Right lobe of liver (tissue), 6 donors: Measurements from ENCODE around the gene PROCA1. TPM values are rescaled to one million over a fixed set of nuclear protein-coding genes. Genes with fewer than 3 reads are reported as not detected.
"Not testable (repeated sequence)": the region's sequence is repeated elsewhere in the genome, so short reads cannot be mapped to it uniquely, and the experiment has no call there.

Experiments
- ATAC-seq, 4 donors: fragments of 200-7000 bp; cut with Tn5 transposase; one replicate each; pipeline ENCODE4 v1.9.1; 2020; ENCODE audit warnings: mild to moderate bottlenecking in 4 of 4, moderate library complexity in 4 of 4
- DNase-seq, 3 donors: peaks; one replicate each; pipeline ENCODE4 v3.0.0-alpha.2; 2020
- H3K27ac ChIP-seq, 3 donors: fragments of 200-600 bp; one replicate each; pipeline ENCODE4 v1.8.0; 2022
- H3K27me3 ChIP-seq, 2 donors: fragments of 200-600 bp; one replicate each; pipeline ENCODE4 v1.8.0; 2022
- H3K36me3 ChIP-seq, 4 donors: fragments of 200-600 bp; sonication (generic) in 1 of 4; one replicate each; pipeline versions ENCODE4 v1.5.1 to v1.8.0; 2017 to 2022; ENCODE audit warnings: control low read depth in 1 of 4
- H3K4me1 ChIP-seq, 4 donors: fragments of 200-600 bp; sonication (generic) in 1 of 4; one replicate each; pipeline versions ENCODE4 v1.5.1 to v1.8.0; 2017 to 2022; ENCODE audit warnings: control low read depth in 1 of 4
- H3K4me3 ChIP-seq, 3 donors: fragments of 200-600 bp; one replicate each; pipeline ENCODE4 v1.8.0; 2022
- H3K9me3 ChIP-seq, 4 donors: fragments of 200-600 bp; sonication (generic) in 1 of 4; one replicate each; pipeline versions ENCODE4 v1.5.1 to v1.8.0; 2017 to 2022; ENCODE audit warnings: control low read depth in 1 of 4
- CTCF ChIP-seq, 4 donors: fragments of 200-600 bp in 3 of 4; fragments of 450-650 bp in 1 of 4; IDR thresholded peaks; one replicate each; pipeline versions ENCODE4 v1.5.1 to v1.8.0; 2016 to 2022; ENCODE audit warnings: antibody characterized with exemption in 4 of 4, mild to moderate bottlenecking in 2 of 4
- POLR2A ChIP-seq: fragments of 450-650 bp; IDR thresholded peaks from one replicate; pipeline ENCODE4 v1.6.1; 2017; ENCODE audit warnings: antibody characterized with exemption, mild to moderate bottlenecking
- WGBS: methylation state at CpG from one replicate; pipeline ENCODE4 v1.1.6; 2018; ENCODE audit warnings: low coverage, low lambda C conversion rate; ENCODE audit not compliant: insufficient coverage; ENCODE audit errors: missing lambda C conversion rate; 5-methylcytosine and 5-hydroxymethylcytosine counted together
- intact Hi-C, 2 donors: fragments of 100-400 bp; cut with DNase I; formaldehyde crosslinking; loops; one replicate each; pipeline versions ENCODE4 v1.11.2 to v1.14.1; 2022
- total RNA-seq, 6 experiments: library from RNA; depleted of rRNA in 2 of 6; stranded (reverse); fragments of >200 nt in 2 of 6; fragmentation: NEBNext Ultra II Directional in 3 of 6; extraction: Animal tissue kit (Norgen Biotek cat#: 25700) in 3 of 6; gene quantifications; one replicate each; pipeline versions ENCODE4 v1.1.0 to v1.2.4, GENCODE V29; 2016 to 2023
- donor health status: DM: no; HTN: yes; CAD: no.
- donor health status: DM: no; HTN: no; CAD: no.
- donor health status: DM: no; HTN: no; CAD: no.
- donor health status: DM: no; HTN: yes; CAD: no.
- donor health status: DM: no; HTN: yes; CAD: no.

The PROCA1 gene
- total RNA-seq, 6 experiments from 2014 or later: 0.18 to 0.97 (median 0.54) TPM; not detected in 1

GRCh38 chr17:28737770-28738679 is 26.3 kb upstream of the PROCA1 start:
- intact Hi-C loops: no loop called here

DNA sequence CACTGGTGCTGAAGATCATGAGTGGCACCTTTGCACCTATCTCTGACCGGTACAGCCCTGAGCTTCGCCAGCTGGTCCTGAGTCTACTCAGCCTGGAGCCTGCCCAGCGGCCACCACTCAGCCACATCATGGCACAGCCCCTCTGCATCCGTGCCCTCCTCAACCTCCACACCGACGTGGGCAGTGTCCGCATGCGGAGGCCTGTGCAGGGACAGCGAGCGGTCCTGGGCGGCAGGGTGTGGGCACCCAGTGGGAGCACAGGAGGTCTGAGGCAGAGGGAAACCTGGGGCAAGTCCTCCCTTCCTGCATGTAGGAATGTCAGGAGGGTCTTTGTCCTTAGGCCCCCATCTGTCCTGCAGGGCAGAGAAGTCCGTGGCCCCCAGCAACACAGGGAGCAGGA is 25.6 kb upstream of the PROCA1 start:
- H3K27me3 ChIP-seq: no peaks in the 10 kb centered on the region
- TF ChIP-seq POLR2A: no peak
- no peak for TF ChIP-seq CTCF (IDR thresholded peaks at IDR 0.05)
- intact Hi-C loops: no loop called here
- WGBS: no CpG with 5 or more reads among the region's 12 CpGs
- H3K4me1 ChIP-seq: no peaks in the 10 kb centered on the region
- no peaks in the 10 kb centered on the region for H3K36me3 ChIP-seq
- DNase-seq: no peak
- no peak overlapping the region for H3K4me3 ChIP-seq
- no peaks in the 10 kb centered on the region for H3K9me3 ChIP-seq
- ATAC-seq: peak in 1 of 4 donors; percentile 22
- no peak overlapping the region for H3K27ac ChIP-seq

More at GRCh38 chr17:28737770-28738679, 26.3 kb upstream of the PROCA1 start:
- Histone ChIP-seq H3K4me3 (no peak overlapping the region), H3K27ac (no peak overlapping the region), H3K4me1 (peaks cover 0 to 5% (median under 1%) of the 10 kb centered on the region in 4 donors), H3K36me3 (no peaks in the 10 kb centered on the region), H3K9me3 (no peaks in the 10 kb centered on the region), H3K27me3 (no peaks in the 10 kb centered on the region)
- peak in 1 of 4 donors; percentile 26 for ATAC-seq
- 97% methylated on average over 7 of the region's 22 CpGs for WGBS
- DNase-seq: no peak
- no peak for TF ChIP-seq POLR2A
- no peak for TF ChIP-seq CTCF (IDR thresholded peaks at IDR 0.05)

- ATAC-seq, intact Hi-C loops: not testable (repeated sequence)
- WGBS: 93% methylated on average over 4 of the region's 8 CpGs
Observed at GRCh38 chr17:28735913-28736769, 24.5 kb upstream of the PROCA1 start.

GRCh38 chr17:28735242-28735722 is 23.6 kb upstream of the PROCA1 start:
- Histone ChIP-seq H3K4me3 (no peak overlapping the region), H3K27ac (no peak overlapping the region), H3K27me3 (no peaks in the 10 kb centered on the region), H3K4me1 (no peaks in the 10 kb centered on the region), H3K36me3 (no peaks in the 10 kb centered on the region), H3K9me3 (no peaks in the 10 kb centered on the region)
- DNase-seq (no peak), ATAC-seq (peak in 1 of 4 donors; percentile 21)
- TF ChIP-seq CTCF (IDR thresholded peaks at IDR 0.05) (no peak), POLR2A (no peak)
- intact Hi-C loops: no loop called here
- WGBS: no CpG with 5 or more reads among the region's 5 CpGs

More at GRCh38 chr17:28735913-28736769, 24.5 kb upstream of the PROCA1 start:
- H3K27me3 ChIP-seq, H3K4me3 ChIP-seq, H3K4me1 ChIP-seq, H3K9me3 ChIP-seq, DNase-seq, H3K36me3 ChIP-seq, H3K27ac ChIP-seq: not testable (repeated sequence)
